ENCODE results near the gene ADARB2. TPM values are rescaled to one million over a fixed set of nuclear protein-coding genes. Genes with fewer than 3 reads are reported as not detected.

ADARB2 gene
- total and polyA plus RNA-seq, 2 experiments from 2014 or later, result 2.0 to 5.0 TPM

- Histone ChIP-seq H3K27me3 (ENCODE audit: insufficient read depth) (no peaks in the 10 kb centered on the region), H3K27ac (ENCODE audit: low read depth) (no peak overlapping the region), H3K4me3 (no peak overlapping the region), H3K4me1 (ENCODE audit: insufficient read depth) (no peaks in the 10 kb centered on the region), H4K20me1 (replicated peaks; ENCODE audit: insufficient read depth) (no peaks in the 10 kb centered on the region), H3K9me2 (ENCODE audit: insufficient read depth) (no peaks in the 10 kb centered on the region), H2AFZ (no peak overlapping the region), H3K4me2 (no peak overlapping the region), H3K36me3 (ENCODE audit: insufficient read depth) (no peaks in the 10 kb centered on the region), H3F3A (replicated peaks; ENCODE audit: low read depth) (no peaks in the 10 kb centered on the region), H3K79me2 (replicated peaks; ENCODE audit: insufficient read depth) (no peaks in the 10 kb centered on the region)
- Mint-ChIP-seq H3K4me3 (no peak overlapping the region), H3K4me1 (peaks cover 8% of the 10 kb centered on the region), H3K9me3 (peaks cover 23% of the 10 kb centered on the region), H3K27ac (no peak overlapping the region), H3K27me3 (ENCODE audit: insufficient read depth, low read depth, poor library complexity) (peaks cover 4% of the 10 kb centered on the region), H3K36me3 (ENCODE audit: low read depth) (peaks cover 9% of the 10 kb centered on the region)
- no peak for TF ChIP-seq REST (IDR thresholded peaks at IDR 0.05; ENCODE audit: unreplicated experiment)
- TF ChIP-seq POLR2AphosphoS5 (IDR thresholded peaks at IDR 0.05; ENCODE audit: low read depth), result no peak
- TF ChIP-seq STAT1 (IDR thresholded peaks at IDR 0.05; ENCODE audit: unreplicated experiment), result no peak
- no peak for TF ChIP-seq NANOG (IDR thresholded peaks at IDR 0.05; ENCODE audit: borderline replicate concordance)
- no peak for TF ChIP-seq JUNB (IDR thresholded peaks at IDR 0.05; ENCODE audit: unreplicated experiment)
- no peak for TF ChIP-seq EZH2 (IDR thresholded peaks at IDR 0.05; ENCODE audit: low read depth, unreplicated experiment)
- TF ChIP-seq ETS1 (IDR thresholded peaks at IDR 0.05), result no peak
- no peak for TF ChIP-seq ZNF331 (CRISPR knock-in tag; IDR thresholded peaks at IDR 0.05; ENCODE audit: low read depth)
- TF ChIP-seq CTCF (conservative IDR thresholded peaks at IDR 0.05; ENCODE audit: low read depth in 2 of 2), result no peak
- no peak for TF ChIP-seq EZH2phosphoT487 (IDR thresholded peaks at IDR 0.05; ENCODE audit: unreplicated experiment)
- TF ChIP-seq CREB1 (CRISPR knock-in tag; IDR thresholded peaks at IDR 0.05; ENCODE audit: low read depth), result no peak
- TF ChIP-seq ZNF462 (CRISPR knock-in tag; IDR thresholded peaks at IDR 0.05), result no peak
- DNase-seq (ENCODE audit: low spot score) (no peak), ATAC-seq (no peak)
Observed at GRCh38 chr10:1685699-1686490, 51.4 kb downstream of the ADARB2 start.
